ENCODE results near the gene CYBB.

GRCh38 chrX:37862851-37863250 is 83.0 kb downstream of the CYBB start:
- TF ChIP-seq EZH2 (IDR thresholded peaks at IDR 0.05; ENCODE audit: low read length, missing control alignments) (no peak), CTCF (conservative IDR thresholded peaks at IDR 0.05 in 1 of 2, IDR thresholded peaks at IDR 0.05 in 1 of 2; ENCODE audit: low read depth in 1 of 2, low read length in 2 of 2) (no peak)
